ENCODE data around the gene FYCO1.

FYCO1 gene

GRCh38 chr3:45959201-45959600 lies 36.4 kb downstream of the FYCO1 start:
- DNase-seq: no peak

- DNase-seq: no peak
Observed at GRCh38 chr3:45958321-45958791, 37.3 kb downstream of the FYCO1 start.

GRCh38 chr3:45957586-45957985 lies 38.0 kb downstream of the FYCO1 start:
- DNase-seq: no peak

- no peak for DNase-seq
Observed at GRCh38 chr3:45955706-45956105, 39.9 kb downstream of the FYCO1 start.

- DNase-seq: no peak
Observed at GRCh38 chr3:45955017-45955647, 40.5 kb downstream of the FYCO1 start.

GRCh38 chr3:45954306-45954705 lies 41.3 kb downstream of the FYCO1 start:
- DNase-seq: no peak

- DNase-seq: no peak
Observed at GRCh38 chr3:45953536-45953935, 42.1 kb downstream of the FYCO1 start.

- DNase-seq: no peak
Observed at GRCh38 chr3:45952456-45952855, 43.2 kb downstream of the FYCO1 start.

- DNase-seq: no peak
Observed at GRCh38 chr3:45951946-45952345, 43.7 kb downstream of the FYCO1 start.

- no peak for DNase-seq
Observed at GRCh38 chr3:45950686-45951600, 44.7 kb downstream of the FYCO1 start.

- no peak for DNase-seq
Observed at GRCh38 chr3:45950131-45950530, 45.5 kb downstream of the FYCO1 start.

- no peak for DNase-seq
Observed at GRCh38 chr3:45949432-45949831, 46.2 kb downstream of the FYCO1 start.

GRCh38 chr3:45948881-45949280 lies 46.7 kb downstream of the FYCO1 start:
- no peak for DNase-seq

- DNase-seq: no peak
Observed at GRCh38 chr3:45948311-45948781, 47.3 kb downstream of the FYCO1 start.

- no peak for DNase-seq
Observed at GRCh38 chr3:45947361-45947760, 48.3 kb downstream of the FYCO1 start.

GRCh38 chr3:45946875-45947274 lies 48.7 kb downstream of the FYCO1 start:
- DNase-seq: no peak

GRCh38 chr3:45946307-45946706 lies 49.3 kb downstream of the FYCO1 start:
- no peak for DNase-seq

- no peak for DNase-seq
Observed at GRCh38 chr3:45944830-45945620, 50.6 kb downstream of the FYCO1 start.

- no peak for DNase-seq
Observed at GRCh38 chr3:45943207-45943846, 52.3 kb downstream of the FYCO1 start, which contains the start of gene CXCR6. Gene CXCR6, plus strand, starts transcription at chr3:45943464. Its CDS starts 3,018 bp downstream, at chr3:45946482.

- no peak for DNase-seq
Observed at GRCh38 chr3:45942051-45942825, 53.4 kb downstream of the FYCO1 start.

- DNase-seq: no peak
Observed at GRCh38 chr3:45940781-45941365, 54.8 kb downstream of the FYCO1 start.

All from NCI-H446 (cell line).